Panc1 (cell line): ENCODE data around the gene ADCY7. TPM values are rescaled to one million over a fixed set of nuclear protein-coding genes. Genes with fewer than 3 reads are reported as not detected.

Experiments
- ATAC-seq: fragments of 200-7000 bp; cut with Tn5 transposase; 2 replicates; pipeline ENCODE4 v1.9.1; 2020; ENCODE audit warnings: mild to moderate bottlenecking, moderate library complexity
- BruUV-seq: library from RNA; stranded (reverse); fragments of 400-500 nt; replicated peaks from 2 replicates; lab custom pipeline; 2021; lab: Mats Ljungman, UMichigan
- CTCF ChIA-PET: fragments of 300-600 bp; sonication (Branson Sonifier 250); formaldehyde crosslinking; loops from one replicate; lab custom pipeline; 2022; ENCODE audit warnings: antibody characterized with exemption; lab: Charles Lee
- POLR2A ChIA-PET: fragments of 300-600 bp; sonication (Branson Sonifier 250); formaldehyde crosslinking; loops from one replicate; lab custom pipeline; 2022; ENCODE audit warnings: antibody characterized with exemption; lab: Charles Lee
- DNase-seq: peaks from one replicate; pipeline ENCODE4 v3.0.0-alpha.2; 2010; ENCODE audit warnings: low read depth, low spot score
- H3K27ac ChIP-seq: 2 replicates; pipeline ENCODE4 v1.5.1; 2011; ENCODE audit warnings: mild to moderate bottlenecking, low read length, inconsistent platforms
- H3K27me3 ChIP-seq: fragments of 200-500 bp; sonication (Bioruptor generic); 2 replicates; pipeline ENCODE4 v1.6.0; 2014; ENCODE audit warnings: low read length, inconsistent platforms; ENCODE audit not compliant: control insufficient read depth, insufficient read depth
- H3K36me3 ChIP-seq: fragments of 200-500 bp; sonication (Bioruptor generic); 2 replicates; pipeline ENCODE4 v1.5.1; 2014; ENCODE audit warnings: inconsistent platforms, mild to moderate bottlenecking, low read length, moderate library complexity; ENCODE audit not compliant: control insufficient read depth, insufficient read depth
- H3K4me1 ChIP-seq: 2 replicates; pipeline ENCODE4 v1.5.1; 2011; ENCODE audit warnings: inconsistent platforms, mild to moderate bottlenecking, low read length, moderate library complexity; ENCODE audit not compliant: control insufficient read depth, insufficient read depth
- H3K4me3 ChIP-seq, 2 experiments: 2 replicates each; pipeline ENCODE4 v1.5.1; 2011 to 2012; ENCODE audit warnings: low read depth in 2 of 2, low read length in 2 of 2, mild to moderate bottlenecking in 2 of 2, inconsistent platforms in 1 of 2, moderate library complexity in 1 of 2
- H3K9me3 ChIP-seq: fragments of 200-500 bp; sonication (Bioruptor generic); 2 replicates; pipeline ENCODE4 v1.5.1; 2014; ENCODE audit warnings: low read depth, mild to moderate bottlenecking, inconsistent platforms, low read length, moderate library complexity; ENCODE audit not compliant: control insufficient read depth, insufficient read depth
- CTCF ChIP-seq: fragments of 450-650 bp; IDR thresholded peaks from 2 replicates; pipeline ENCODE4 v1.5.1; 2017; ENCODE audit warnings: mild to moderate bottlenecking
- POLR2AphosphoS5 ChIP-seq: IDR thresholded peaks from 2 replicates; pipeline ENCODE4 v1.6.1; 2012; ENCODE audit warnings: mild to moderate bottlenecking, low read depth, low read length, moderate library complexity
- SIN3A ChIP-seq: IDR thresholded peaks from 2 replicates; pipeline ENCODE4 v1.6.1; 2012; ENCODE audit warnings: low read depth, mild to moderate bottlenecking, low read length, moderate library complexity, borderline replicate concordance; ENCODE audit not compliant: insufficient read depth
- TCF7L2 ChIP-seq: IDR thresholded peaks from 2 replicates; pipeline ENCODE4 v1.6.1; 2011; ENCODE audit warnings: mild to moderate bottlenecking, low read depth, low read length, inconsistent platforms
- in situ Hi-C: cut with HindIII; loops from 2 replicates; pipeline ENCODE4 v1.10.0; 2016; ENCODE audit warnings: low sequenced_read_pairs, low pct_unique_long_range_greater_than_20kb
- intact Hi-C: fragments of 100-400 bp; cut with micrococcal nuclease; formaldehyde crosslinking; loops from one replicate; pipeline ENCODE4 v1.10.0; 2022; ENCODE audit not compliant: unreplicated experiment
- total RNA-seq: library from RNA; stranded (reverse); gene quantifications from one replicate; pipeline ENCODE4 v1.2.1, GENCODE V29; 2021; ENCODE audit not compliant: unreplicated experiment
- TF ChIP-seq, protein P1 (sequence below), 2 experiments: IDR thresholded peaks; 2 replicates each; pipeline ENCODE4 v1.6.1; 2011 to 2012; ENCODE audit warnings: low read depth in 2 of 2, control low read depth in 1 of 2, low read length in 1 of 2, mild to moderate bottlenecking in 1 of 2, moderate library complexity in 1 of 2; ENCODE audit not compliant: insufficient read depth in 1 of 2

The ADCY7 gene
- total RNA-seq, 1 experiment from 2014 or later, result 6.3 TPM

DNA sequence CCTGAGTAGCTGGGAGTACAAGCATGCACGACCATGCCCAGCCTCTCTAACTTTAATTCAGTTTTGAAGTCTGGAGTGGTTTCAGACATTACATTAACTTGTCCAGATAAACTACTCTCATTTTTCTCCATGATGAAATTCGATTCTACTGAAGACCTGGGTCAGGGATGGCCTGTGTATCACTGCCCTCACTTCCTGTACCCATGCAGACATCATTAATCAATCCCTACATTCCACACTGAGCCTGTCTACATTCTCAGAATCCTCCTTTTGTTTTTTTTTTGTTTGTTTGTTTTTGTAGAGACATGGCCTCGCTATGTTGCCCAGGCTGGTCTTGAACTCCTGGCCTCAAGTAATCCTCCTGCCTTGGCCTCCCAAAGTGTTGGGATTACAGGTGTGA lies 22.6 kb downstream of the ADCY7 start:
- no TSS peak for BruUV-seq
- H3K4me3 ChIP-seq, result no peak overlapping the region
- H3K4me1 ChIP-seq, result no peaks in the 10 kb centered on the region
- in situ Hi-C loops, result no loop called here
- no peak overlapping the region for H3K27ac ChIP-seq
- H3K36me3 ChIP-seq, result no peaks in the 10 kb centered on the region
- ChIA-PET CTCF (no interaction called here), POLR2A (no interaction called here)
- DNase-seq (no peak), ATAC-seq (no peak)
- no peaks in the 10 kb centered on the region for H3K9me3 ChIP-seq
- TF ChIP-seq TCF7L2 (no peak), CTCF (no peak), SIN3A (no peak), POLR2AphosphoS5 (no peak)
- TF ChIP-seq, protein P1, sequence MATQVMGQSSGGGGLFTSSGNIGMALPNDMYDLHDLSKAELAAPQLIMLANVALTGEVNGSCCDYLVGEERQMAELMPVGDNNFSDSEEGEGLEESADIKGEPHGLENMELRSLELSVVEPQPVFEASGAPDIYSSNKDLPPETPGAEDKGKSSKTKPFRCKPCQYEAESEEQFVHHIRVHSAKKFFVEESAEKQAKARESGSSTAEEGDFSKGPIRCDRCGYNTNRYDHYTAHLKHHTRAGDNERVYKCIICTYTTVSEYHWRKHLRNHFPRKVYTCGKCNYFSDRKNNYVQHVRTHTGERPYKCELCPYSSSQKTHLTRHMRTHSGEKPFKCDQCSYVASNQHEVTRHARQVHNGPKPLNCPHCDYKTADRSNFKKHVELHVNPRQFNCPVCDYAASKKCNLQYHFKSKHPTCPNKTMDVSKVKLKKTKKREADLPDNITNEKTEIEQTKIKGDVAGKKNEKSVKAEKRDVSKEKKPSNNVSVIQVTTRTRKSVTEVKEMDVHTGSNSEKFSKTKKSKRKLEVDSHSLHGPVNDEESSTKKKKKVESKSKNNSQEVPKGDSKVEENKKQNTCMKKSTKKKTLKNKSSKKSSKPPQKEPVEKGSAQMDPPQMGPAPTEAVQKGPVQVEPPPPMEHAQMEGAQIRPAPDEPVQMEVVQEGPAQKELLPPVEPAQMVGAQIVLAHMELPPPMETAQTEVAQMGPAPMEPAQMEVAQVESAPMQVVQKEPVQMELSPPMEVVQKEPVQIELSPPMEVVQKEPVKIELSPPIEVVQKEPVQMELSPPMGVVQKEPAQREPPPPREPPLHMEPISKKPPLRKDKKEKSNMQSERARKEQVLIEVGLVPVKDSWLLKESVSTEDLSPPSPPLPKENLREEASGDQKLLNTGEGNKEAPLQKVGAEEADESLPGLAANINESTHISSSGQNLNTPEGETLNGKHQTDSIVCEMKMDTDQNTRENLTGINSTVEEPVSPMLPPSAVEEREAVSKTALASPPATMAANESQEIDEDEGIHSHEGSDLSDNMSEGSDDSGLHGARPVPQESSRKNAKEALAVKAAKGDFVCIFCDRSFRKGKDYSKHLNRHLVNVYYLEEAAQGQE (IDR thresholded peaks at IDR 0.05; ENCODE audit: insufficient read depth in 1 of 2, low read depth in 2 of 2, low read length in 1 of 2), result no peak
- no peaks in the 10 kb centered on the region for H3K27me3 ChIP-seq
- intact Hi-C loops, result no loop called here

DNA sequence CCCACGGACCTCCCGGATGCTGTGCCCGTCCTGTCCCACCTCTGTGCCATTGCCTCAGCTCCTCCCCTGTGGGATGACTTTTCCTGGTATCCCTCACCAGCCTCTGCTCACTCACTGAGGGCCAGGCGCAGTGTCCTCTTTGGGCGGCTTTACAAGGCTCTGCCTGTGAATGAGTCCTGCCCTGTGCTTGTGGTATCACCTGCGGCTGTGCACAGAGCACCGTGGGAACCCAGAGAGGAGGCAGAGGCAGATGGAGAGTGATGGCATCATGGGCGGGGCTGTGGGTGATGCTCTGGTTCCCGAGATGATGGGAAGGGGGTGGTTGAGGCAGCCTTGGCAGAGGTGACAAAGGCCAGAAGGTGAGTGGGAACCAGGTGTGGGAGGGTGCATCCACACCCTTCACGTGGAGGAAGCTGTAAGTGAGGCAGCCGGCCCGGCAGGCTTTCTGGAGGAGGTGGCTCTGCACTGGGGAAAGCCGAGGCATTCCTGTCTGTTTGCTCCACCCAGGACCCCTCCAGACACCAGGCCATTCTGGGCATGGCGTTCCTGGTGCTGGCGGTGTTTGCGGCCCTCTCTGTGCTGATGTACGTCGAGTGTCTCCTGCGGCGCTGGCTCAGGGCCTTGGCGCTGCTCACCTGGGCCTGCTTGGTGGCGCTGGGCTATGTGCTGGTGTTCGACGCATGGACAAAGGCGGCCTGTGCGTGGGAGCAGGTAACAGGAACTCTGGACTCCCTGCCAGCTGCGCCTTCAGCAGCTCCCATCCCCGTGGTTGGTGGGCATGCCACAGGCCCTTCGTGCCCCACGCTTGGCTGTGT lies 23.8 kb downstream of the ADCY7 start:
- Histone ChIP-seq H3K4me3 (no peak overlapping the region), H3K27me3 (no peaks in the 10 kb centered on the region), H3K27ac (no peak overlapping the region), H3K9me3 (no peaks in the 10 kb centered on the region), H3K36me3 (no peaks in the 10 kb centered on the region), H3K4me1 (no peaks in the 10 kb centered on the region)
- intact Hi-C loops, result no loop called here
- in situ Hi-C loops, result no loop called here
- CTCF ChIA-PET, result no interaction called here
- POLR2A ChIA-PET, result no interaction called here
- ATAC-seq, result no peak
- no peak for DNase-seq
- no TSS peak for BruUV-seq
- TF ChIP-seq, protein P1 (IDR thresholded peaks at IDR 0.05; ENCODE audit: insufficient read depth in 1 of 2, low read depth in 2 of 2, low read length in 1 of 2), result no peak
- TF ChIP-seq POLR2AphosphoS5, result no peak
- no peak for TF ChIP-seq TCF7L2
- TF ChIP-seq CTCF, result no peak
- no peak for TF ChIP-seq SIN3A
